Esophagus muscularis mucosa (tissue), 4 donors: ENCODE measurements around the gene ZNF554. TPM values are rescaled to one million over a fixed set of nuclear protein-coding genes. Genes with fewer than 3 reads are reported as not detected.

Experiments used
- DNase-seq: peaks from one replicate; pipeline ENCODE4 v3.0.0-alpha.2; 2017; ENCODE audit errors: extremely low spot score
- H3K27ac ChIP-seq, 4 donors: fragments of 200-600 bp; sonication (generic); replicated peaks in 1 of 4; 1 replicate in 3 of 4; 2 replicates in 1 of 4; pipeline ENCODE4 v1.5.1; 2016 to 2019; ENCODE audit warnings: mild to moderate bottlenecking in 1 of 4
- H3K27me3 ChIP-seq, 4 donors: fragments of 200-600 bp; sonication (generic); one replicate each; pipeline versions ENCODE4 v1.5.1 to v1.6.0; 2016 to 2019
- H3K36me3 ChIP-seq, 4 donors: fragments of 200-600 bp; sonication (generic); one replicate each; pipeline ENCODE4 v1.5.1; 2016 to 2019
- H3K4me1 ChIP-seq, 4 donors: fragments of 200-600 bp; sonication (generic); one replicate each; pipeline ENCODE4 v1.5.1; 2016 to 2019
- H3K4me3 ChIP-seq, 4 donors: fragments of 200-600 bp; sonication (generic); 1 replicate in 2 of 4; 2 replicates in 2 of 4; pipeline ENCODE4 v1.5.1; 2016 to 2019; ENCODE audit warnings: mild to moderate bottlenecking in 4 of 4, moderate library complexity in 1 of 4
- H3K9me3 ChIP-seq, 4 donors: fragments of 200-600 bp; sonication (generic); 1 replicate in 3 of 4; 2 replicates in 1 of 4; pipeline ENCODE4 v1.5.1; 2016 to 2019
- CTCF ChIP-seq, 3 experiments: fragments of 200-600 bp in 2 of 3; fragments of 450-650 bp in 1 of 3; sonication (generic) in 2 of 3; IDR thresholded peaks; one replicate each; pipeline ENCODE4 v1.5.1; 2017 to 2019; ENCODE audit warnings: antibody characterized with exemption in 3 of 3, mild to moderate bottlenecking in 2 of 3, moderate library complexity in 1 of 3
- EP300 ChIP-seq: sonication (generic); formaldehyde crosslinking; IDR thresholded peaks from one replicate; pipeline ENCODE4 v1.6.1; 2017; ENCODE audit warnings: antibody characterized with exemption
- POLR2A ChIP-seq: fragments of 450-650 bp; IDR thresholded peaks from one replicate; pipeline ENCODE4 v1.6.1; 2017; ENCODE audit warnings: antibody characterized with exemption, moderate library complexity, mild to moderate bottlenecking, low read depth
- POLR2AphosphoS5 ChIP-seq, 2 donors: sonication (generic); formaldehyde crosslinking; IDR thresholded peaks; one replicate each; pipeline ENCODE4 v1.6.1; 2017; ENCODE audit warnings: antibody characterized with exemption in 2 of 2
- WGBS: methylation state at CpG from one replicate; pipeline ENCODE4 v1.1.5; 2018; 5-methylcytosine and 5-hydroxymethylcytosine counted together
- intact Hi-C: fragments of 100-400 bp; cut with DNase I; formaldehyde crosslinking; loops from one replicate; pipeline ENCODE4 v1.15.1; 2023
- total RNA-seq, 4 donors: library from RNA; depleted of rRNA; stranded (reverse); fragments of >200 nt; gene quantifications; one replicate each; pipeline versions ENCODE4 v1.1.0 to v1.2.1, GENCODE V29; 2016

Gene ZNF554
- total RNA-seq, 4 donors from 2014 or later, result 2.9 to 7.1 (median 4.6) TPM

- DNase-seq, result no peak
- H3K27me3 ChIP-seq, result no peaks in the 10 kb centered on the region
- 91% methylated on average over 20 of the region's 58 CpGs for WGBS
- TF ChIP-seq POLR2AphosphoS5 (IDR thresholded peaks at IDR 0.05) (no peak), EP300 (no peak), POLR2A (no peak), CTCF (IDR thresholded peaks at IDR 0.05) (no peak)
- no peaks in the 10 kb centered on the region for H3K9me3 ChIP-seq
- no peak overlapping the region for H3K4me3 ChIP-seq
- intact Hi-C loops, result no loop called here
- H3K4me1 ChIP-seq, result no peaks in the 10 kb centered on the region
- no peak overlapping the region for H3K27ac ChIP-seq
- peaks cover 15 to 95% (median 78%) of the 10 kb centered on the region in 4 donors for H3K36me3 ChIP-seq
Observed at GRCh38 chr19:2810141-2811091, 9.3 kb upstream of the ZNF554 start.

DNA sequence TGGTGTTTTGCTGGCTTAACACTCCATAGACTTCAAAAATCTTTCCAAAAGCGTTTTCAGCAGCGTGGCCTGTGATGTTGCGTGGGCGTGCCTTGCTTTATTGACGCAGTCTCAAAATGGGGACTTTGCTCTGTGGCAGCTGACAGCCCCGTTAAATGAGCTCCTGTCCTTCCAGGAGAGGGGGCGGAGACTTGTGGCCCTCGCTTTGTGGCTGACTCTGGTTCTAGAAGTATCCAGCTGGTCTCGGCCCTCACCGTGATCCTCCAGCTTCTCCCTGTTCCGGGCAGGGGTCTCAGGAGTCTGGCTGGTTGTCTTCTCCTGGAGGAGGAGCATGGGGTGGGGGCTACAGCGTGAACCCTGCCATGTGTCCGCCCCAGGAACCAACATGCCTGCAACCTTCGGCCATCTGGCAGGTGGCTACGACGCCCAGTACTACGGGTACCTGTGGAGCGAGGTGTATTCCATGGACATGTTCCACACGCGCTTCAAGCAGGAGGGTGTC is 8.4 kb upstream of the ZNF554 start:
- intact Hi-C loops, result no loop called here
- Histone ChIP-seq H3K9me3 (no peaks in the 10 kb centered on the region), H3K27ac (no peak overlapping the region), H3K4me3 (no peak overlapping the region), H3K27me3 (no peaks in the 10 kb centered on the region), H3K36me3 (peaks cover 15 to 88% (median 72%) of the 10 kb centered on the region in 4 donors), H3K4me1 (no peaks in the 10 kb centered on the region)
- WGBS, result 96% methylated on average over 20 of the region's 20 CpGs
- no peak for TF ChIP-seq POLR2AphosphoS5 (IDR thresholded peaks at IDR 0.05)
- no peak for TF ChIP-seq POLR2A
- no peak for TF ChIP-seq EP300
- no peak for TF ChIP-seq CTCF (IDR thresholded peaks at IDR 0.05)
- DNase-seq, result no peak

DNA sequence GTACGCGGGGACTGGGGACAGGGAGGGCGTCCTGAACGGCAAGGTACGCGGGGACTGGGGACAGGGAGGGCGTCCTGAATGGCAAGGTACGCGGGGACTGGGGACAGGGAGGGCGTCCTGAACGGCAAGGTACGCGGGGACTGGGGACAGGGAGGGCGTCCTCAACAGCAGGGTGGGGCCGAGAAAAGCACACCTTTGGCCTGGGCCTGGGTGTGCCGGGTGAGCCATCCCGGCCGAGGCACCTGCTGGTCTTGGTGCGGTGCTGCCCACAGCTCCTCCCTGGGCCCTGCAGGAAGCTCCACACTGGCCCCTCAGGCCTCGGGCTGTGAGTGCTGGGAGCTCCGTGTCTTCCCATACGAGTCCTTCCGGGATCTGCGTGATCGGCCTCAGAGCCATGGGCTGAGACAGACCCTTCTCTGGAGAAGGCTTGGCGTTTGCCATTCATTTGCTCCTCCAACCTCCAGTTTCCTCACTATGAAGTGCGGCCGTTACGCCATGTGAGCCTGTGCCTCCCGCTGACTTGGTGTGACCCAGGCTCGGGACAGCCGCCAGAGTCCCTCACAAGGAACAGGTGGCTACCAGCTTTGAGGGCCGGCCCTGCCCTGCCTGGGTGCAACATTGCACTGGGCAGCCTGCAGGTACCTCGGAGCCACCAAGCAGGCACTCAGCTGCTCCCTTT is 7.8 kb upstream of the ZNF554 start:
- 94% methylated on average over 27 of the region's 34 CpGs for WGBS
- DNase-seq, result no peak
- Histone ChIP-seq H3K9me3 (no peaks in the 10 kb centered on the region), H3K4me3 (no peak overlapping the region), H3K36me3 (peaks cover 15 to 82% (median 66%) of the 10 kb centered on the region in 4 donors), H3K27me3 (no peaks in the 10 kb centered on the region), H3K4me1 (no peaks in the 10 kb centered on the region), H3K27ac (no peak overlapping the region)
- intact Hi-C loops, result no loop called here
- TF ChIP-seq CTCF (IDR thresholded peaks at IDR 0.05), result no peak
- no peak for TF ChIP-seq POLR2A
- TF ChIP-seq POLR2AphosphoS5 (IDR thresholded peaks at IDR 0.05), result no peak
- no peak for TF ChIP-seq EP300

DNA sequence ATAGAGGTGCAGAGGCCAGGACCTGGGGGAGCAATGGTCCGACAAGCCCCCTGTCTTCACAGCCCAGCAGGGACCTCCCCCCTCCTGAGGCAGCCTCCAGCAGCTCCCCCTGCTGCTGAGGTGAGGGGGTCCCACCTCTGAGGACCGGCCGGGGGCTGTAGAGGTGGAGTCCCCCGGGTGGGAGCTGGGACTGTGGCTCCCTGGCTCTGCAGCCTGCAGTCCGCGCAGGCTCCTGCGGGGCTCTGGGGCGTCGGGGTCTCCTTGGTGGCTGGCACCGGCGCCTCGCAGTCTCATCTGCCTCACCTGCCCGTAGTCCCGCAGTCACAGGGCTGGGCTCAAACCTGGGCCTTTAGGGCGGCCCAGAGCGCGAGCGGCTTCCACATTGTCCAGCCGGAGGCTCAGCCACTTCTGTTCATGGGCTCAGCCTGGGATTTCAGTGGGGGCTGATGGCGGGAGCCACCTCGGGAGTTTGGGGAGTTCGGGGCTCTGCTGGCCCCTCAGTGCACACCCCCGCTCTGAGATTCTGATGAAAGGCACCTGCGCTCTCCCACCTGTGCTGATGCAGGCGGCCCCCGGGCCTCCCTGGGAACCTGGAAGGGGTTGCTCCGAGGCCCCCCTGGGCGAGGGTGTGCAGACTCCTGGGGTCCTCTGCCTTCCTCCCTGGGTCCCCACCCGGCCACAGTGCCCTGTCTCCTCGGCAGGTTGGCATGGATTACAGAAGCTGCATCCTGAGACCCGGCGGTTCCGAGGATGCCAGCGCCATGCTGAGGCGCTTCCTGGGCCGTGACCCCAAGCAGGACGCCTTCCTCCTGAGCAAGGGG is 7.0 kb upstream of the ZNF554 start:
- TF ChIP-seq POLR2AphosphoS5 (IDR thresholded peaks at IDR 0.05), result no peak
- no peak for TF ChIP-seq CTCF (IDR thresholded peaks at IDR 0.05)
- TF ChIP-seq EP300, result no peak
- TF ChIP-seq POLR2A, result no peak
- Histone ChIP-seq H3K36me3 (peaks cover 15 to 74% (median 58%) of the 10 kb centered on the region in 4 donors), H3K4me1 (no peaks in the 10 kb centered on the region), H3K4me3 (no peak overlapping the region), H3K27me3 (no peaks in the 10 kb centered on the region), H3K27ac (no peak overlapping the region), H3K9me3 (no peaks in the 10 kb centered on the region)
- intact Hi-C loops, result no loop called here
- WGBS, result 90% methylated on average over 12 of the region's 37 CpGs
- no peak for DNase-seq
